Loucy (cell line): ENCODE results near the gene KRT34.

ENCODE experiments used
- H2AFZ ChIP-seq: fragments of 200-600 bp; sonication (generic); 2 replicates; pipeline ENCODE4 v1.6.0; 2016; ENCODE audit warnings: antibody characterized with exemption, mild to moderate bottlenecking, low read length, moderate library complexity
- H3F3A ChIP-seq: fragments of 200-600 bp; 2 replicates; pipeline ENCODE4 v1.6.0; 2016; ENCODE audit warnings: antibody characterized with exemption, low read depth, mild to moderate bottlenecking
- H3K27me3 ChIP-seq: fragments of 200-600 bp; sonication (generic); 2 replicates; pipeline ENCODE4 v1.6.1; 2014; ENCODE audit warnings: low read length, mild to moderate bottlenecking; ENCODE audit not compliant: insufficient read depth, poor library complexity, severe bottlenecking
- H3K36me3 ChIP-seq: fragments of 200-600 bp; sonication (generic); 2 replicates; pipeline ENCODE4 v1.6.1; 2016; ENCODE audit warnings: low read length; ENCODE audit not compliant: insufficient read depth
- H3K4me1 ChIP-seq: fragments of 200-600 bp; sonication (generic); 2 replicates; pipeline ENCODE4 v1.5.1; 2014; ENCODE audit warnings: low read length, mild to moderate bottlenecking; ENCODE audit not compliant: insufficient read depth, poor library complexity, severe bottlenecking
- H3K4me2 ChIP-seq: fragments of 200-600 bp; sonication (generic); 2 replicates; pipeline ENCODE4 v1.6.0; 2014; ENCODE audit warnings: antibody characterized with exemption, low read length, low read depth, mild to moderate bottlenecking; ENCODE audit not compliant: poor library complexity, severe bottlenecking
- H3K4me3 ChIP-seq: fragments of 200-600 bp; sonication (generic); 2 replicates; pipeline ENCODE4 v1.5.1; 2014; ENCODE audit warnings: low read length, mild to moderate bottlenecking, mixed read lengths; ENCODE audit not compliant: poor library complexity, severe bottlenecking
- H3K79me2 ChIP-seq: fragments of 200-600 bp; sonication (generic); 2 replicates; pipeline ENCODE4 v1.6.1; 2014; ENCODE audit warnings: low read length; ENCODE audit not compliant: insufficient read depth
- H3K9ac ChIP-seq: fragments of 200-600 bp; sonication (generic); 2 replicates; pipeline ENCODE4 v1.6.0; 2014; ENCODE audit warnings: mild to moderate bottlenecking, low read depth, low read length, moderate library complexity; ENCODE audit not compliant: poor library complexity, severe bottlenecking
- H3K9me2 ChIP-seq: fragments of 200-600 bp; sonication (generic); replicated peaks from 2 replicates; pipeline ENCODE4 v1.6.1; 2016; ENCODE audit warnings: low read depth, low read length, mixed read lengths
- H3K9me3 ChIP-seq: fragments of 200-600 bp; sonication (generic); 2 replicates; pipeline ENCODE4 v1.6.1; 2014; ENCODE audit warnings: mild to moderate bottlenecking, antibody characterized with exemption, low read length, low read depth; ENCODE audit not compliant: insufficient read depth
- H4K20me1 ChIP-seq: fragments of 200-600 bp; sonication (generic); 2 replicates; pipeline ENCODE4 v1.6.0; 2014; ENCODE audit warnings: antibody characterized with exemption, low read length, mild to moderate bottlenecking; ENCODE audit not compliant: insufficient read depth, poor library complexity, severe bottlenecking
- CTCF ChIP-seq: fragments of 200-600 bp; sonication (generic); conservative IDR thresholded peaks from 2 replicates; pipeline ENCODE4 v1.5.1; 2014; ENCODE audit warnings: mild to moderate bottlenecking, antibody characterized with exemption, low read length
- EZH2phosphoT487 ChIP-seq: fragments of 200-600 bp; IDR thresholded peaks from 2 replicates; pipeline ENCODE4 v1.6.1; 2018; ENCODE audit warnings: antibody characterized with exemption, mild to moderate bottlenecking, moderate library complexity, borderline replicate concordance

KRT34 gene

GRCh38 chr17:41363881-41364280 is 18.2 kb downstream of the KRT34 start:
- no peaks in the 10 kb centered on the region for H3K79me2 ChIP-seq
- H3K36me3 ChIP-seq, result no peaks in the 10 kb centered on the region
- no peaks in the 10 kb centered on the region for H4K20me1 ChIP-seq
- no peak overlapping the region for H2AFZ ChIP-seq
- no peak overlapping the region for H3K4me2 ChIP-seq
- H3K9me3 ChIP-seq, result no peaks in the 10 kb centered on the region
- no peaks in the 10 kb centered on the region for H3K27me3 ChIP-seq
- no peak overlapping the region for H3K9ac ChIP-seq
- TF ChIP-seq CTCF, result no peak
- no peak for TF ChIP-seq EZH2phosphoT487
- H3K9me2 ChIP-seq, result no peaks in the 10 kb centered on the region
- no peaks in the 10 kb centered on the region for H3F3A ChIP-seq
- H3K4me1 ChIP-seq, result no peaks in the 10 kb centered on the region
- H3K4me3 ChIP-seq, result no peak overlapping the region

- no peaks in the 10 kb centered on the region for H3K9me3 ChIP-seq
- no peak overlapping the region for H2AFZ ChIP-seq
- no peak overlapping the region for H3K4me3 ChIP-seq
- H3K27me3 ChIP-seq, result peaks cover 5% of the 10 kb centered on the region
- no peaks in the 10 kb centered on the region for H3K4me1 ChIP-seq
- H3K79me2 ChIP-seq, result no peaks in the 10 kb centered on the region
- H3F3A ChIP-seq, result no peaks in the 10 kb centered on the region
- H3K9me2 ChIP-seq, result no peaks in the 10 kb centered on the region
- TF ChIP-seq EZH2phosphoT487 (no peak), CTCF (no peak)
- no peaks in the 10 kb centered on the region for H4K20me1 ChIP-seq
- no peaks in the 10 kb centered on the region for H3K36me3 ChIP-seq
- no peak overlapping the region for H3K9ac ChIP-seq
- H3K4me2 ChIP-seq, result no peak overlapping the region
Measured at GRCh38 chr17:41360296-41360995, 21.7 kb downstream of the KRT34 start.

GRCh38 chr17:41354536-41354935 is 27.6 kb downstream of the KRT34 start:
- no peak overlapping the region for H3K4me2 ChIP-seq
- H3K9me3 ChIP-seq, result no peaks in the 10 kb centered on the region
- H3K36me3 ChIP-seq, result no peaks in the 10 kb centered on the region
- no peaks in the 10 kb centered on the region for H4K20me1 ChIP-seq
- peaks cover 5% of the 10 kb centered on the region for H3K27me3 ChIP-seq
- H3K79me2 ChIP-seq, result no peaks in the 10 kb centered on the region
- no peaks in the 10 kb centered on the region for H3F3A ChIP-seq
- H3K9me2 ChIP-seq, result no peaks in the 10 kb centered on the region
- no peak overlapping the region for H3K9ac ChIP-seq
- TF ChIP-seq EZH2phosphoT487 (no peak), CTCF (no peak)
- no peak overlapping the region for H2AFZ ChIP-seq
- H3K4me1 ChIP-seq, result no peaks in the 10 kb centered on the region
- no peak overlapping the region for H3K4me3 ChIP-seq
